Stimulated activated CD4-positive, alpha-beta T cell treated with anti-CD3 and anti-CD28 coated beads, Interleukin-2, amount 100 ng/mL, for 24 hours (primary cell): ENCODE measurements around the gene COX19.
"Not testable (repeated sequence)": the region's sequence is repeated elsewhere in the genome, so short reads cannot be mapped to it uniquely, and the experiment has no call there.

Experiments
- DNase-seq, 2 donors: peaks; one replicate each; pipeline ENCODE4 v3.0.0-alpha.2; 2020

COX19 gene

DNA sequence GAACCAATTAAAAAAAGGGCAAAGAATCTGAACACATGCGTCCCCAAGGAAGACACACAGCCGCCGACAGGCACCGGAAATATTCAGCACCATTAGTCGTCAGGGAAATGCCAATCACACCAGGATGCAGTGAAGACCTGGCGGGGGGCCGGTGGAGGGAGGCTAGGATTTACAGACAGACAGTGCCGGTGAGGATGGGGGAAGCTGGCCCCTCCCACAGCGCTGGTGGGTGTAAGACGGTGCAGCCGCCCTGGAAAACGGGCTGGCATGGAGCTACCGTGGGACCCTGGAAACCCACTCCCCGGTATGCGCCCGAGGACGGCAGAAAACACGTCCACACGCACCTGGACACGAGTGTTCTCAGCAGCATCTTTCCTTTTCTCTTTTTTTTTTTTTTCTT, 16.1 kb downstream of the COX19 start:
- DNase-seq, result no peak

DNA sequence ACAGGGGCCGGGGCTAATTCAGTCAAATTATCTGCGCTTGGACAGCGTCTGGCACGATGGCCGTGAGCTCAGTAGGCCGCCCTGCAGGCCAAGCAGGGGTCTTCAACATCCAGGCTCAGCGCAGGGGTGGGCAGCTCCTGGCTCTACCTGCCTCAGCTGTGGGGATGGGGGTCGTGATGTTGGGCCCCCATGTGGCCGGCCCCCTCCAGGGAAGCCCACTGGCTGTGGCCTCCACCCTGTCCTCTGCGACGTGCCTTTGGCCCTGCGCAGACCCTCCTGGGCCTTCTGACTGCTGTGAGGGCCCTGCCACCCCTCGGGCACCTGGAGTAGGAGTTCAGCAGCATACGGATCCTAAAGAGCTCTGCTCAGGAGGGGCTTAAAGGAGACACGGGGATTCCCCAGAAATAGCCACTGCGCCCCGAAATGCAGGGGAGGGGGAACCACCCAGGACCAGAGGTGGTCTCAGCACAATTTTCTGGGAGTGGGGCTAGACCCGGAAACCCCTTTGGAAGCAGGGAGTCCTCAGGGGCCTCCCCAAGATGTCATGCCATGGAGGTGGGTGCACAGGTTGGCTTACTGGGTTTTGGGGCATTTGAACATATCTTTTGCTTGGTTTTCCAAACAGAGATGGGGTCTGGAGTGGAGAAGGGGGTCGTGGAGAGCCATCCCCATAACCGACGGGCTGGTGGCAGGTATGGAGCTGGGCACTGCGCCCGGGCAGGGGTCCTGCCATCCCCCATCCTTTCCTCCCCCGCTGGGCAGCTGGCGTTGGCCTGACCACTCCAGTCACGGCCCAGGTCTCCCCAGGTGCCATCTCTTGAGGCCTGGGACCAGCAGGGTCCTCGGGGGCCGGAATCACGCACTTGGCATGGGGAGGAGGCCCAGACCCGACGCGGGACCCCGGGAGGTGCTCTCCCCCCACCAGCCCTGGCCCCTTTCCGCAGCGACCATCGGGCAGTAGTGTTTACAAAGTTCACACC, 16.8 kb downstream of the COX19 start:
- no peak for DNase-seq

DNA sequence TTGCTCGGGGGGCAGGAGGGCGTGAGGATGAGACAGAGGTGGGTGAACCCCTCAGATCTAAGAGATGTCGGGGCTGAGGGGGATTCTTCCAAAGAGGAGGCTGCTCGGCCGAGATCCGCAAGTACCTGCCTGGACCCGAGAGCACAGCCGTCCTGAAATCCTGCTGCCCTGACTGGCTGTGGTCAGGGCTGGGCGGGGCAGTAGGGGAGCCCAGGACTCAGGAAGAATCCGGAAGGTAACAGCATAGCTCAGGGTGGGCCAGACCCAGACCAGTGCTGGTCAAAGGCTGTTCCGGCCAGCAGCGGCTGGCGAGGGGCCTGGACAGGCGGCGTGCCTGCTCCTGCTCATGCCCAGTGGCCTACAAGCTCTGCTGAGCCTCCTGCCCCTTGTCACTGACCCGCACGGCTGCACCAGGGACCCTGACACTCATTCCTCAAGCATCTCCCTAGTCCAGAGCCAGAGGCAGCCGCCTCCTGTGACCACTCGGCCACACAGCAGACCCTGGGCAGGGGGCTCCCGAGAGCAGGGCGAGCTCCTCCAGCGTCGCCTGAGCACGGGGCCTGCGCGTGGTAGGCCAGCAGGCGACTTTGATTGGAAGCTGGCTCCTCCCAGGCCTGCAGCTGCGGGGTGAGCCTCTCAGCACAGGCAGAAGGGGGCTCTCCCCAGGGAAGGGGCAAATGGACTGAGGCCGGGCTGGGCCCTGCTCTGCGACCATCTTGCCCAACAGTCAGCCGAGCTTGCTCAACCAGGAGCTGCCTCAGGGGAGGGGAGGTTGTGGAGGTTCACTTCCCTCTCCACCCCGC, 17.7 kb downstream of the COX19 start:
- DNase-seq, result no peak

DNA sequence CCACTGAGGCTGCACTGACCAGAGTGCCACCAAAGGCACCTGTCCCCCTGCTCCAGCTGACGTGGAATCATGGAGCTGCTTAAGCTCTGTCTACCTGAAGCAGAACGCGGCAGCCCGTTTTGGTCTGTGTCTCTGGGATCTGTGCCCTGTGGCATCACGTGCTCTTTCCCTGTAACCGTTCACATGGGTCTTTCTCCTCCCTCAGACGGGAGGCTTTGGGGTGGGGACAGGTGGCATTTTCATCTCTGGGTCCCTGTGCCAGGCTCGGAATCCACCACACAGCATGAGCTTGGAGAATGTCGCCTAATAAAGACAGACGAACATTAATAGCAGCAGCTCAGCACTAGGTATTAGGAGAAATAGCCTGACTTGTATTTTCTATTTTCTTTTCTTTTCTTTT, 19.3 kb downstream of the COX19 start:
- no peak for DNase-seq

DNA sequence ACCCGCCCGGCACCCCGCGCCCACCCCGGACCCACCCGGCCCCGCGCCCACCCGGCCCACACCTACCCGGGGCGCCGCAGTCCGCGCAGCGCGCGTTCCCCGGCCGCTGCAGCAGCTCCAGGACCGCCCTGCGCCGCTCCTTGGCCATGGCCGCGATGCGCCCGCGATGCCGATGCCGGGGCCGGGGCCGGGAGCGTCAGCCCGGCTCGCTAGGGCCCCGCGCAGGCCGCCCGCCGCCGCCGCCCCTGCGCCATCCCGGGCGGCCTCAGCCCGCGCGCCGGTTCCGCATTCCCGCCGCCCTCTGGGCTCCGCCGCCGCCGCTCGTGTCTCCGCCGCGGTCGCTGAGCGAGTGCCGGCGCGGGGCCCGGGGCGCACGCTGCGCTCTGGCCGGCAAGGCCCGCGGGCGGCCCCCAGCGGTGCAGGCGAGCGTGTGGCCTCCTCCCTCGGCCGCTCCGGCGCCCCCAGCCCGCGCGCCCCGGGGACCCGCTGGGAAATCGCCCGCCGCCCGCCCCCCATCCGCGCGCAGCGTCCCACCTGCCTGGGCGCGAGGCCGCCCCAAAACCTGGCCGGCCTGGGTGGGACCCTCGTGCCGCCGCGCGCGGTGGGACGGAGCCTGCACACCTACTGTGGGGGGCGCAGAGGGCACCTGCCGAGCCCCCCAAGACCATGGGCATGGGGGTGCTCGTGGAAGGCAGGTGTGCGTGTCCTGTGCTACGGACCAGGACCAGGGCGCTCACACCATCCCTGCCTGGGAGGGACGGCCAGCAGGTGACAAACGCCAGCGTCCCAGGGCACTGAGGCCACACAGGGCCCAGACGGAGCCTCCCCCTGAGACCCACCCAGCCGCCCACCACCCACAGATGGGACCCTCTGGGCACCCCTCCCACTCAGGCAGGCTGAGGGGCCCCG, 20.8 kb downstream of the COX19 start, which contains the start of gene ADAP1:
Gene ADAP1 (minus strand): TSS at position 351 of the 909 bp plus-strand sequence. CDS start 203 bp downstream, at position 148.
- DNase-seq, result peak; percentile 59 to 71

DNA sequence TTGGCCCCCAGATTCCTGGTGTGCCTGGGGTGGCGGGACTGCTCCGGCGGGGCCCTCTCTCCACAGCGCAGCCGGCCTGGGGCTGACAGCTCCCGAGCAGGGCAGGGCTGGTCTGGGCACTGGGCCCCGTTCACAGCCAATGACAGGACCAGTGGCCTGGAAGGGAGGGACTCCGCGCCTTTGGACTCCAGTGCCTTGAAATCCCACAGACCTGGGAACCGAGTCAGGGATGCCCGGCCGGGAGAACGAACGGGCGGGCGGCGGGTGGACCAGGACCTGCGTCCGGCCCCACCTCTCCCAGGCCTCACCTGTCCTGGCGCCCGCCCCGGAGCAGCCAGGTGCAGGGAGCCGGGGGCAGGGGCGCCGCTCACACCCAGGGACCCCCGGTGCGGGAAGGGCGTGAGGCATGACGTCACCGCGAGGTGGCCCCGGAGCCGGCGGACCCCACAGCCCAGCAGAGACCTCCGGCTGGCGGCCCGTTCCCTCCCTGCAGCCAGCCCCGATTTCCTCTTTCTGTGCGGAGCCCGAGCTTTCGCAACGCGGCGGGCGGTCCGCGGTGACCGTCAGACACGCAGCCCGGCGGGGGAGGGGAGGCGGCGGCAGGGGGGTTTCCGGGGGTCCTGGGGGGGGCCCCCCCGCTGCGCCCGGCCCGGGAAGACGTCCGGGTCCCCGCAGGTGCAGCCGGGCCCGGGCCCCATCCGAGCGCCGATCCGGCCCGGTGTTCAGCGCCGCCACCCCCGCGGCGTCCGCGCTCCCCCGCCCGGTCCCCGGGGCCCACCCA, 21.6 kb downstream of the COX19 start:
- peak in 1 of 2 donors; percentile 42 for DNase-seq

DNA sequence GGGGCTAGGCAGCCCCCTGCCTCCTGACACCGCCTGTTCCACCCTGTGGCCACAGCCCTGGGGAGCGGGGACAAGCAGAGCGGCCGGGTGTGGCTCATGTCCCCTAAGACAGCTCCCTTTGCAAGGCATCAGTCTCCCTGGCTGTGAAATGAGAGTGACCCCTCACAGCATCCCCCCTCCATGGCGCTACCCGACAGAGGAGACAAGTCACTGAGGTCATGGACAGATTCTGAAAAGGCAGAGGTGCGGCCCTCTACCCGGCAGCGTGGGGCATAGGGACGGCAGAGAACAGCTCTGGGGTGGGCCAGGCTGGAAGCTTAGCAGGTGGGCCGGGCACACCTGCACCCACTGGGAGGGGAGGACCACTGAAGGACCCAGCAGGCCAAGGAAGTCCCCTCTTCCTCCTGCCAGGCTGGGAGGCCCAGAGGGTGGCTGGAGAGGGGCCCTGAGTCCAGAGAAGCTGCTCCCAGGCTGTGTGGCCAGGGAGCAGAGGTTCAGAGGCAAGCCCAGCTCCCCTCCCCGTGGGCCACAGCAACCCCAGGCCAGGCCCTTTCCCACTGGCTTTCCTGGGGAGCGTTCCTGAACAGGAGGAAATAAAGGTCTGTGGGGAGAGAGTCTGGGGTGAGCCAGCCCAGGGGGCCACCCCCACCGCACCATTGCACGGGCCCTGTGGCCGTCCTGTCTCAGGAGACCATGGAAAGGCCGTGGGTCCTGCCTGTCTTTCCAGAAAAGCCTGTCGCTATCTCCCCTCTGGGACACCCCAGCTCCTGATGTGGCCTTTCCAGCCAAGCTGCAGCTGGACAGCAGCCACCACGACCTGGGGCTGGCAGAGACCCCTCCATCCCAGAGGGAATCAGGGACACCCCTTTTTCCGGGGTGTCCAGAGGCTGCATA, 22.6 kb downstream of the COX19 start:
- DNase-seq, result no peak

DNA sequence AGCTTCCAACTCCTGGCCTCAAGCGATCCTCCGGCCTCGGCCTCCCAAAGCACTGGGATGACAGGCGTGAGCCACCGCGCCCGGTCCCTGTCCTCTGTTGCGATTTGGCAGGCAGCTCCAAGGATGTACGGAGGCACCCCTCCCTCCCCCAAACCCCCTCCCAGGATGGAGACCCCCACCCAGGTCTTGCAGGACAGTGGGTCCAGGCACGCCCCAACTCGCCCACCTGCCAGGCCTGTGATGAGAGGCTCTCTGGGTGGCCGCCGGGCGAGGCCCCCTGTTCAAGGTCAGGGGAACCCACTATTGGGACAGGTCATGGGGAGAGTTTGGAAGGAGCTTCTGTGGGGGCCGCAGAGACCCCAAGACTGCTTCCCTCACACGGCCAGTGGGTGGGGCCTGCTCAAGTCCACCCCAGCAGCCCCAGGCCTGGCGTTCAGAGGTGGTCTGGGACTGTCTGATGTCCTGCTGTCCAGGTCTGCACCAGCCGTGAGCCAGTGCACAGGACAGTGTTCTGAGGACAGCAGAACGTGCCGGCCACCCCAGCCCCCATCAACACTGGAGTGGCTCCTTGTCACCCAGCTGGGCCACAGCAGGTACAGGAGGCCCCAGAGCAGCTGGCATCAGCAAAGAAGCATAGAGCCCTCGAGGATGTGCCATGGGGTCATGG, 23.3 kb downstream of the COX19 start:
- no peak for DNase-seq

DNA sequence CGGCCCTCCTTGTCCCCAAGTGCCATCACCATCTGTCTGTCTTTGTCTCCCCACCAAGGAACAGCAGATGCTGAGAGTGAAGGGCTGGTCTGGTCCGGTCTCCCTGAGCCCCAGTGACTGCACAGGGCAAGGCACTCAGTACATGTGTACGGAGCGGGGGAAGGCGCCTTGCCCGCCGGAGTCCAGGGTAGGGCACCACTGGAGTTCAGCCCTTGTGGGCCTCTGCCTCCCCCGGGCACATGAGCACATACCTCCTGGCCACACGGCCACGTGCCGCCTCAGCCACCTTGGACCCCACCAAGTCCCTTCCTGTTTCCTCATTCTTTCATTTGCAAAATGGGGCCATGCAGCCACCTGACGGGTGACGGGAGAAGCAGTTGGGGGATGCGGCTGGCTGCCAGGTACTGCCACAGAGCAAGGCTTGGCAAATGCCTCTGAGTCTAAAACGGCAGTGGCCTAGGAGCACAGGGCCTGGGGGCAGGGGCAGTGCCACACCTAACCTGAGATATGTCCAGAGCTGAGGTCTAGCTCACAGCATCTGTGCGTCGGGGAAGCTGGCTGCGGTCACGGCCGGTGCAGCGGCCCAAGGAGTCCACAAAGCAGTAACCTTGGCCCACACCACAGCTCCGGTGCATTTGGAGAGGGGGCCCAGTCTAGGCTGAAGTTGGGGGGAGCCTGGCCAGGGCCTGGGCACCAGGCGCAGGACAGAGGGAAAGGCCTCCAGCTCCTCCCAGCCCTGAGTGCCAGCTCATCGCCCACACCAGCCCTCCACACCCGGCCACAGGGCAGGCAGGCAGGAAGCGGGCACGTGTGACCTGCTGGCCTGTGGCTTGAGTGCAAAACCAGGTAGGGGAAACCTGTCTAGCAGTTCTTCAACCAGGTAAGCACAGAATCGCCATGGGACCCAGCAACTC, 26.1 kb downstream of the COX19 start:
- no peak for DNase-seq

DNA sequence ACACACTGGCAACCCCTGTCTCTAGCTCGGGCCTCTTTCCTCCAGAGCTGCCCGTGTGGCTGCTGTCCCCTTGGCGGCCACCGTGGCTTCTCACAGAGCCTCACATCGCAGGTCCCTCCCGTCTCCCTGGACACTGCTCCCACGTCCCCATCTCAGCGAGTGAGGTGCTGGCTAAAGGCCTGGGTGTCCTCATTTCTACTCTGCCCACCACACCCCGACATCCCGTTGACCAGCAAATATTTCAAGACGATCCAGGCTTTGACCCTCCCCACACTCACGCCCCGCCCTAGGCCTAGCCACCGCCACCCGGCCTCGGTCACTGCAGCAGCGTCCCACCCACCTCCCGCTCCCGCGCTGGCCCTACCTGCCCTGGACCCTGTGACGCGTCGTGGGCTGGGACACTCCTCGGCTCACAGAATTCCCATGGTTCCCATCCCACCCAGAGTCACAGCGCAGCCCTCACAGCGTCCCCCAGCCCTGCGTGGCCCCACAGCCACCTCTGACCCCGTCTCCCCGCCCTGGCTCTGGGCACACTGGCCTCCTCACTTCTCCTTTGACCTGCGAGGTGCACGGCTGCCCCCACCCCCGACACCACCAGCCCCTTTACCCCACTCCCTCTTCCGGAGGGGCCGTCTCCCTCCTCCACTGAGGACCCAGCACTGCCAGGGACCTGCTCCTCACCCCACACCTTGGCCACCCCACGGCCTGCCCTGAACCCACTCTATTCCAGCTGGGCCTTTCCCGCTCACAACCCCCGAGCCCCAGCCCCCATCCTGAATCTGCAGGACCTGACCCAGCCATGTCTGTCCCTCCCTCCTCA, 27.7 kb downstream of the COX19 start:
- no peak for DNase-seq

DNA sequence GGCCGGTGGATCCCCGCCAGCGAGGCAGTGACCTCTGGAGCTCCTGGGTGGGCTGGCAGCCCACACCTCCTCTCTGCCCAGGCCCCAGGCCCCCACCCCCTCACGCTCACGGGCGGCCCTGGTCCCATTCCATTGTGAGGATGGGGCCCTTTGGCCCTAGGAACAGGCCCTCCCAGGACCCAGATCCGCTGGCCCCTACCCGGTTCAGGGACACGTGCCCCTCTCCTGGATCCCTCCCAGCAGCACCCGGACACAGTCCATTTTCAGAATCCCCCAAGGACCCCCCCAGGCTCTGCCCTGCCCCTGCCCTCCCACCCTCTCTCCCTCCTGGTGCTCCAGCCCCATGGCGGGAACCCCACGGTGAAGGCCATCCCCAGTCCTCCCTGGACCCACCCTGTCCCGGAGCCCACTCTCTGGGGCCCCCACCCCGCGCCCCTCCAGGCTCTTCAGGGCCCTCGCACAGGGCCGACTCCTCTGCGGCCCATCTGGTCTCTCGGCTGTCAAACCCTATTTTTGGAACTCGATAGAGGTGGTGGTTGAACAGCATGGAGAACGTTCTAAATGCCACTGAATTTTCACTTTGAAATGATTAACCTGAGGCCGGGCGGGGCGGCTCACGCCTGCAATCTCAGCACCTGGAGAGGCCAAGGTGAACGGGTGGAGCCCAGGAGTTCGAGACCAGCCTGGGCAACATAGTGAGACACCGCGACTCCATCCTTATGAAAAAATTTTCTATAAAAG, 28.9 kb downstream of the COX19 start:
- DNase-seq, result no peak

DNA sequence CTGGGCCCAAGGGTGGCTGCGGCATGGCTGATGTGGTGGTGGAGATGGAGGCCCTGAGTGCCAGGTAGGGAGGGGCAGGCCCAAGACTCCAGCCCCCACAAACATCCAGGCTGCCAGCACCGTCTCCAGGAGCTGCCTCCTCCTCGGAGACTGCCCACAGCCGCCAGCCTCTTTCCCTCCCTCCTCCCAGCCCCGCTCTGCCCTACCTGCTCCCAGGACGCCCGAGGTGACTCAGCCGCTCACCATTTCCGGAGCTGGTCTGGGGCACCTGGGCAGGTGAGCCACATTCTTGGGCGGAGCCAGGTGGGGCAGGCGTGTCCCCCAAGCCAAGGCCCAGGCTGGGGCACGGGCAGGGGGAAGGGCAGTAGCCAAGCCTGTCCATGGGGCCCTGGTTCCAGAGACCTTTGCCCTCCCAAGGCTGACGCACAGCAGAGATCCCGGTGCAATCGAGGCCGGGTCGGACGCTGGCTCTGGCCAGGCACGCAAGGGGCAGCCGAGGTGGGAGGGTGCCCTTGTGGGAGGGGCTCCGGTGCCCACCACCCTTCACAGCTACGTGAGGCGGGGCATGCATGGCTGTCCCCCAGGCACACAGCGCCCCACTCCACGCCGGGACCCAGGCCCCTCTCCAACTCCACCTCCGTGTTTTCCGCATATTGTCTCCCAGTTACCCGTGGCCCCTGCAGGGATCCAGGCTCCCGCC, 29.6 kb downstream of the COX19 start:
- DNase-seq, result no peak

DNA sequence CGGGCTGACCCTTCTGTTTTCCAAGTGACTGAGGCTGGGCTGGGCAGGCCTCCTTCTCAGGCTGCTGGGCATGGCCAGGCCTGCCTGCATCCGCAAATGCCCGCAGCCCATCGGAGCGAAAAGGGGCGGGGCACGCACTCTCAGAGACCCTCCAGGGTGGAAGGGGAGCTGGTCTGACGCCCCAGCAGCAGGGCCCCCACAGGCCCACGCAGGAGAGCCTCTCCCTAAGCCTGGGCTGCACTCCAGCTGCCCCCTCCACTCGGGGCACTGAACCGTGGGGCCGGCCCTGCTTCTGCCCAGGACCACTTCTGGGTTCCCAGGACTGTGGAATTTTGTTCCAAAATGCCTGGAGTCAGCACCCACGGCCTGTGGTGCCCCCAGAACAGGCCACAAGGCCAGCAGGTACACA, 30.2 kb downstream of the COX19 start:
- DNase-seq, result no peak

DNA sequence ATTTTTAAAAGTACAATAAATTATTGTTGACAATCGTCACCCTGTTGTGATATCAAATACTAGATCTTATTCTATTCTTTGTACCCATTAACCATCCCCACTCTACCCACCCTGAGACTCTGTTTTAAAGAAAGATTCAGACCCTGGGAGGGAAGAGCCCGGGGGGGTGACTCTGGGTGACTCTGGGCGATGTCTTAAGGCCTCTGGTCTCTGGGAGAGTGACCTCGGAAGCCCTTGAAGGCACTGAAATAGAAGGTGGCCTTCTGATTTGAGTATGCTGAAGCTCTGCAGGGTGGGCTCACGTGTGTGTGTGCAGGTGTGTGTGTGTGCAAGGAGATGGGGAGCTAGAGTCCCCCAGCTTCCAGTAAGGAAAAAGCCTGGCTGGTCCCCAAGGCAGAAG, 30.6 kb downstream of the COX19 start:
- DNase-seq, result no peak

DNA sequence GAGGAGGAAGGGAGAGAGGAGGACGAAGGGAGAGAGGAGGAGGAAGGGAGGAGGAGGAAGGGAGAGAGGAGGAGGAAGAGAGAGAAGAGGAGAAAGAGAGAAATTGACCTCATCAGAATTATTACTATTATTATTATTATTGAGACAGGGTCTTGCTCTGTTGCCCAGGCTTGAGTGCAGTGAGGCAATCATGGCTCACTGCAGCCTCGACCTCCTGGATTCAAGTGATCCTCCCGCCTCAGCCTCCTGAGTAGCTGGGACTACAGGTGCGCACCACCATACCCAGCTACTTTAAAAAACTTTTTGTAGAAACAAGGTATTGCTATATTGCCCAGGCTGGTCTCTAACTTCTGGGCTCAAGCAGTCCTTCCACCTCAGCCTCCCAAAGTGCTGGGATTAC, 31.6 kb downstream of the COX19 start:
- DNase-seq, result not testable (repeated sequence)

DNA sequence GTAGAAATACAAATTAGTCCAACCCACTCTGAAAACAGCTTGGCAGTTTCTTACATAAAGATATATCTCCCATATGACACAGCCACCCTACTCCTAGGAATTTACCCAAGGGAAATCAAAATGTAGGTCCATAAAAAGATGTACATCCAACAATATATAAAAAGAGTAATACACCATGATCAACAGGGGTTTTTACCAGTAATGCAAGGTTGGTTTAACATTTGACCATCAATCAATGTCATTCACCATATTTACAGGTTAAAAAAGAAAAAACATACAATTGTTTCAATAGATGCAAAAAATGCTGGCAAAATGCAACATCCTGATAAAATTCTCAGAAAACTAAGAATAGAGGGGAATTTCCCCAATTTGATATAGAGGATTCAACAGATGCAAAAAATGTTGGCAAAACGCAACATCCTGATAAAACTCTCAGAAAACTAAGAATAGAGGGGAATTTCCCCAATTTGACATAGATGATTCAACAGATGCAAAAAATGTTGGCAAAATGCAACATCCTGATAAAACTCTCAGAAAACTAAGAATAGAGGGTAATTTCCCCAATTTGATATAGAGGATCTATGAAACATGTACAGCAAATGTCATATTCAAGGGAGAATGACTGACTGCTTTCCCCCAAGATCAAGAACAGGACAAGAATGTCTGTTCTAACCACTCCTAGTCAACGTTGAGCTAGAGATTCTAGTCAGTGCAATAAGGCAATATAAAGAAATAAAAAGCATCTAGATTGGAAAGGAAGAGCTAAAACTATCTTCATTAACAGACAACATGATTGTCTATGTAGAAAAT, 34.5 kb downstream of the COX19 start:
- no peak for DNase-seq
